Inferior parietal cortex (tissue), 1 donor: ENCODE results near the gene NR6A1.

Experiments used
- DNase-seq: peaks from one replicate; pipeline ENCODE4 v3.0.0-alpha.2; 2016; ENCODE audit errors: extremely low spot score

NR6A1 gene

DNA sequence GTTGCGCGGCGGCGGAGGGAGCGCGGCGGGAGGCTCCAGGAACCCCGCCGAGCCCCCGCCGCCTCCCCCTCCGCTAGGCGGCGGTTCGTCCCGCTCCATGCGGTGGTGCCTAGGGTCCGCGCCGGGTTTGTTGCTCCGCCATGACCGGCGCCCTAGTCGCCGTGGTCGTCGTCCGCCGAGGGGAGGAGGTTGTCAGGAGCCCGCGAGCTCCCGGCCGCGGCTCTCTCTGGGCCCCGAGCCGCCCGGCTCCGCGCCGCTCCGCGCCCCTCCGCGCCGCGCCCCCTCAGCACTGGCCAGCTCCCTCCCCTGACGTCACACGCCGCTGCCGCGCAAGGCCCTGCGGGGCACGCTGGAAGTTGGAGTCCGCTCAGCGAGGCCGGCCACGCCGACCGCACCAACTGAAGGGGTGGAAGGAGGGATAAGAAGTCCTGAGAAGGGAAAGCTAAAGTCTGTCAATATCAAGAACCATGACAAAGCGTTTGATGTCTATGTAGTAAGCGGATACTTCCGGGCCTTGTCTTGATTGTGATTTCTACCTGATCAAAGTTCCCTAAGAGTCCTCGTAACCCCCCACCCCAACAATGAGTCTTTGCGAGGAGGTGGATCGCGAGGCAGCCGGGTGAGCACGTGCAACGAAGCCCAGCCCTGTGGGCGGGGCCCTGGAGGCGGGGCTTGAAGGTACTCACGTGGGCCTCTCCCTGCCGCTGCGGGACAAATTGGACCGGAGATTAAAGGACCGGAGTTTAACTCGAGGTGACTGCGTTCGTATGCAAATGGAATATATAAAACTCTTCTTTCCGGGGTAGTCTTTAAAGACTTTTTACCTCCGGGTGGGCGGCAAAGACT is at the start of gene NR6A1:
Gene NR6A1, minus strand, starts transcription at position 291 of the 846 bp plus-strand sequence.
- peak; percentile 94 for DNase-seq

DNA sequence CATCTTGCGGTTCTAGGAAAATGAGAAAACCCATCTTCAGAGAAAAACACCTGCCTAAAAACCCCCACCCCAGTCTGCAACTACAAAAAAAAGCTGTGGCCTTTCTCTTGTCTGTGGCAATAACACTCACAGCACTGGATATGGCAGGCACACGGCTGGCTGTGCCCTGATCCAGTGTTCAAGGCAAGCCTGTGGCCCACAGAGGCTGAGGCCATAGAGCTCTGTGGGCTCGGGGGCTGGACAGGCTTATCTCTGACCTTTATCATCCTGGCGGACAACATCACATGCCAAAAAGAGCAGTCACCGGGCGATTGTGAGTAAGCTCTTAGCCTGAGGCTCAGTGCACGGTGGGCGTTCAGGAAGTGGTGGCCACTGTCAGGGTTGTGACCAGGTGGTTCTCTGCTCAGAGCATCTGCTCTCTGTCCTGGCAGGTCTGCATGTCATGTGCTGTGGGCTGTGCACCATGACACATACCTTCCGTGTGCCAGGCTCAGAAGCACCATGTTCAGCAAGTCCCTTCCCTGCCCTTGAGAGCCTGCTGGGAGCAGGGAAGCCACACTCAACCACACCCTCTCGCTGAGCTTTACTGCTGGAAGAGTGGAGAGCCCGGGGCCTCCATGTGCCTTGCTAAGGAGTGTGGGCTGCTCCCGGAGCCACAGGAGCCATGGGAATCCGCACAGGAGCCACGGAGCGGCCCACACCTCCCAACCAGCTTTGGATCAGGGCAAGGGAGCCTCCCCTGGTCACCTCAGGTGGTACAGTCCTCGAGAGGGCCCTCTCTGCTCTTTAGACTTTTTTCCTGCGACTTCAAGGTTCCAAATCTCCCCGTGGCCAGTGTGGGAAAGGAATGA is 47.5 kb upstream of the NR6A1 start:
- no peak for DNase-seq

DNA sequence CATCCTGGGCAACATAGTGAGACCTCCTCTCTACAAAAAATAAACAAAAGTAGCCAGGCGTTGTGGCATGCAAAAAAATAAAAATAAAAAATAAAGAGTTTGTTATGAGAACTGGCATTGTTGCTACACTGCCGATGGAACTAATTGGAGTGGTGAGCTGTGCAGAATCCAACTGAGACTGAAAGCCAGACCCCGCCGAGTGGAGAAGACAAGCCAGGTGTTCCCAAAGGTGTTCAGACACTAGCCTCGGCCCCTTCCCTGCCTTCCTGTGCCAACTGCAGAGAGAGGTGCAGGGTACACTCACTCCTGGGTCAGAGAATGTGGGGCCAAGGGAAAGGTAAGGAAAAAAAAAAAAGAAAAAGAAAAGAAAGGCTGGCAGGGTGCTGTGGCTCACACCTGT is 44.5 kb upstream of the NR6A1 start:
- no peak for DNase-seq

DNA sequence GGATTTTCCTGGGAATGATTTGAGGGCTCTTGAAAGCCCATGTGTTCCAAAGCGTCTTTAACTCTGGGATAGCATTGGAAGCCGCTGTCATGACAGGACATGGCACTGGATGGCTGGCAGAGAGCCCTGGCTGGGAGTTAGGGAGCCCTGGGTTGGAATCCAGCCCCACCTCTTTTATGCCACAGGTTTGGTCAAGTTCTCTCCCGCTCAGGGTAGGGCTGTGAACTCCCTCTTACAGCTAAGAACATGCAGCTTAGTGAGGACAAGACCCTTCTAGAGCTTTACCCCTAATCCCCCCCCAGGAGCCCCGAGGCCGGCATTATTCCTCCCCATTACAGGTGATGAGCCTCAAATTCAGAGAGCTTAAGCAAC is 43.0 kb upstream of the NR6A1 start:
- no peak for DNase-seq

DNA sequence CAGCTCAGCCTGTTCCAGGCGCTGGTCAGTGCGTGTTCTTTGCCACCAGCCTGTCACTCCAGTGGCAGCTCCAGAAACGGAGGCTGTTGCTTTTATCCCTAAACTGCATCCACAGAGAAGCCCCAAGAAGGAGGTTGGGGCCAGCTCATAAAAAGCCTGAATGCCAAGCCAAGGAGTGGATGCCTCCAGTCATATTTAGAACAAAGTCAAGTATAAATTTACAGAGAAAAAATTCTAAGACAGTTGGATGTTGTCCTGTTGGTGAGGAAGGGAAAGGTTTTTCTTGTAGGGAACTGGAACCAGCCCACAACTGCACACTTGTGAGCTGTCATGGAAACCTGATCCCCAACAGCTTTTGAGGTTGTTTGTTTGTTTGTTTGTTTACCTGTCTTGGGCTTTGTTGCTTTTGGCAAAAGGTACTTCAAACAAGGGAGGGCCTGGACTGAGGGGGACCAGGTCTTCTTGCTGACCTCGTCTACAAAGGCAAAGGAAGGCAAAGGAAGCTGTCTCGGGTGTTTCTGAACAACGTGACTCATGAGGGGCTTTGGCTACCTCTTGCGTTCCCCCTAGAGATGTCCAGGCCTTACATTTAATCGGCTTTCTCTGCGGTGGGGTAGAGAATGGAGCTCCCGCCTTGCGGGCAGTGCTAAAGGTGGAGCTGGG is 42.5 kb upstream of the NR6A1 start:
- DNase-seq: no peak

DNA sequence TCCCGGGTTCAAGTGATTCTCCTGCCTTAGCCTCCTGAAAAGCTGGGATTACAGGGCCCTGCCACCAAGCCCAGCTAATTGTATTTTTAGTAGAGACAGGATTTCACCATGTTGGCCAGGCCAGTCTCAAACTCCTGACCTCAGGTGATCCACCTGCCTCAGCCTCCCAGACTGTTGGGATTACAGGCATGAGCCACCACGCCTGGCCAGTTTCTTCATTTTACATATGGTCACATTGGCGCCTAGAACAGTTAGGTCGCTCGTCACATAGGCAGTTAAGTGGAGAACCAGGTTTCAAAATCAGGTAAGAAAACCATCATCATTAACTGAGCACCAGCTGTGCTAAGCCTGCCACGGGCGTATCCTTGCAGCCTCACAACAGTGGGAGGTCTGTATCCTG is 41.9 kb upstream of the NR6A1 start:
- DNase-seq: no peak

DNA sequence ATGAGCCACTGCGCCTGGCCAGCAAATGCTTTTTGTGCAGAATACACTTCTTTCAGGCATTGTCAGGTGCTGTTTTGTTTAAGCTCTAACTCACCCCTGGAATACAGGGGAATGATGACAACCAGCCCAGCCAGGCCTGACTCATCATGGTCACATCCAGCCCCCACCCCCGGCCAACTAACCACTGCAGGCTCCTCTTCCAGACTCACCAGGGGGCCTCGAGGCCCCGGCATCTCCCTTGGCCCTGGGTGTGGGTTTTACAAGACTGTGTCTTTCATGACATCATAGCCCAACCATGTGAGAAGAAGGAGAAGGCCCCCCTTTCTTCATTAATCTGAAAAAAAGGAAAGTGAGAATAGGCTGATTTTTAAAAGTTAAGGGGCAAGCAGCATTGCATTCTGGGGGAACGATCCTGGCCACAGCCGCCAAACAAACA is 41.3 kb upstream of the NR6A1 start:
- no peak for DNase-seq

DNA sequence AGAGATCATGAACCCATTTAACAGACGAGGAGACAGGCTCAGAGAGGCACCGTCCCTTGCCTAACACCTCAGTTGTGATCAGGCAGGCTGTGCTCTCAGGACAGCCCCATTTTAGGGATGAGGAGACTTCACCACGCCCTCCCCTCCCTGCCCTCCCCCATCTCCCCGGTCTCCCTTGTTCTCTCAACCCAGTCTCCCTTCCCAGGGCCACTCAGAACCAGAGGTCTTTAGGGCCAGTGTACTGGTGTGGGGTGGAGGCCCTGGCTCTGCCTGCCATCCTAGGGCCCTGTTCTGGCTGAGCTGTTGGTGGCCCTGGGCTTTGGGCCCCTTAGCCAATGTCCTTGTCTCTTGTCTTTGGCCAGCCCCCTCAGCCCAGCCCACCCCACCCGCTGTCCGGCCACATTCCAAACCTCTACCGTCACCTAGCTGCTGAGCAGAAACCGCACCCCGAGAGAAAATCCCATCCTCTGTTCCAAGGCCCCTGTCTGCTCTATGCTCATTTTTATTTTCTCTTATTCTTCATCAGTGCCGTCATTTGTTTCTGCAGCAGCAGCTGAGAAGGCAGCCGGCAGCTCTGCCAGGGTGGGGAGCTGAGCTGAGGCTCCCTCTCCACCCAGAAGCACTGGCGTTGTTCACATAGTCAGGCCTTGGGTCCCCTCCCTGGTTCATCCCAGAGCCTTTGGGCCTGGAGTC is 39.7 kb upstream of the NR6A1 start:
- no peak for DNase-seq

DNA sequence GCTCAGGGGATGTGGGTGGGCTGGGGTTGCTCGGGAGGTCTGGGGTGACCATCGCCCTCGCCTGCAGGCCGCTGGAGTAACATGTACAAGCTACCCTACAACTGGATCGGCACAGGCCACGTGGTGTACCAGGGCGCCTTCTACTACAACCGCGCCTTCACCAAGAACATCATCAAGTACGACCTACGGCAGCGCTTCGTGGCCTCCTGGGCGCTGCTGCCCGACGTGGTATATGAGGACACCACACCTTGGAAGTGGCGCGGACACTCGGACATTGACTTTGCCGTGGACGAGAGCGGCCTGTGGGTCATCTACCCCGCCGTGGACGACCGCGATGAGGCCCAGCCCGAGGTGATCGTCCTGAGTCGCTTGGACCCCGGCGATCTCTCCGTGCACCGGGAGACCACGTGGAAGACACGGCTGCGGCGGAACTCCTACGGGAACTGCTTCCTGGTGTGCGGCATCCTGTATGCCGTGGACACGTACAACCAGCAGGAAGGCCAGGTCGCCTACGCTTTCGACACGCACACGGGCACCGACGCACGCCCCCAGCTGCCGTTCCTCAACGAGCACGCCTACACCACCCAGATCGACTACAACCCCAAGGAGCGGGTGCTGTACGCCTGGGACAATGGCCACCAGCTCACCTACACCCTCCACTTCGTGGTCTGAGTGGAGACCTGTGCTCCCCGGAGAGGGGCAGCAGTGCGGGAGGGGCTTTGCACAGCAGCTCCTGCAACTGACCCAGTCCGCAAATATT is 38.8 kb upstream of the NR6A1 start:
- no peak for DNase-seq

DNA sequence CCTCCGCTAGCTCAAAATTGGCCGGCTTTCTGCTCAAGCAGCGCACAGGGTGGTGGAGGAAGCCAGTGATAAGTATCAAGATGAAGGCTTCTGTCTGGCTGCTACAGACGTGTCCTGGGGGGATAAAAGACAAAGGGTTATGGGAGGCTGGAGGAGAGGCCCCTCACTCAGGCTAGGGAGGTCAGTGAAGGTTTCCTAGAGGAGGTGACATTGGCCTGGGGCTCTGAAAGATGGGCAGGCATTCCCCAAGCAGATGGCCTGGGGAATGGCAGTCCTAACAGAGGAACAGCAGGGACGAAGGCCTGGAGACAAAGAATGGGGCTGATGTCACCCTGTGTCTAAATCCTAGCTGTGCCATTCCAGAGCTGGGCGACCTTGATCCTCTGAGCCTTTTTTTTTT is 38.1 kb upstream of the NR6A1 start:
- DNase-seq: no peak

DNA sequence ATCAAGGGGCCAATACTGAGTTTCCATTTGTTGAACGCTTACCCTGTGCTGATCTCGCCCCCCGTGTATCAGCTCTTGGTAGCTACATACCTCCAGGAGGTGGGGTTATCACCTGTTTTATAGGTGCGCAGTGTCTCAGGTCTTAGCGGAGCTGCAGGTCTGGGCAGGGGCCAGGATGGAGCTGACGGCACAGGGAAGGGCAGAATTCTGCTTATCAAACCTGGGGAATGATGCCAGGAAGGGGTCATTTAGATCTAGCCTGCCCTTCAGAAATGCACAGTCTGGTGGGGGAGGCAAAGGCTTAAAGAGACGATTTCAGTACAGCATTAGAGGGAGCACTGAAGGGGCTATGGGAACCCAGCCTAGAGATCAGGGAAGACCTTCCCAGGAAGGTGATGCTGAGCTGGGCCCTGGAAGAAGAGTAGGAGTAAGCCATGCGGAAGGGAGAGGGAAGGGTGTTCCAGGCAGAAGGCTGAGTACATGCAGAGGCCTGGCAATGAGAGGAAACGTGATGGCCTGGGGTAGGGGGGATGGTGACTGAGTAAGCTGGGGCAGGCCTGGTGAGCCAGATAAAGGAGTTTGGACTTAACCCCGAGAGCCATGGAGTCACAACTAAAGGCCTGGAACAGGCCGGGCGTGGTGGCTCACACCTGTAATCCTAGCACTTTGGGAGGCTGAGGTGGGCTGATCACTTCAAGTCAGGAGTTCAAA is 37.3 kb upstream of the NR6A1 start:
- no peak for DNase-seq

DNA sequence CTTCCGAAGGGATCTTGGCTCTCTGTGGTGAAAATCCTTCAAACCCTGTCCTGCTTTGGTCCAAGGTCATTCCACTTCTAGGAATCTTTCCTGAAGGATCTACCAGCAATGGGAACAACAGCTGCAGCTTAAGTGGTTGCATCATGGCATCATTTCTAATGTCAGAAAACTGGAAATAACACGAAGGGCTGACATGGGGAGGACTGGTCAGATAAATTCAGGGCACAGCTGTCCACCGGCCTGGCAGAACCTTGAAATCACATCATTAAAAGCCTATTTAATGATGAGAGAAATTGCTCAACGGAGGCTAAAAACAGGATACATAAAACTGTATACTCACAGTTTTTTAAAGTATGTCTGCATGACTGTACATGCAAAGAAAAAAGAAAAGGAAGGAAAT is 34.1 kb upstream of the NR6A1 start:
- DNase-seq: no peak

DNA sequence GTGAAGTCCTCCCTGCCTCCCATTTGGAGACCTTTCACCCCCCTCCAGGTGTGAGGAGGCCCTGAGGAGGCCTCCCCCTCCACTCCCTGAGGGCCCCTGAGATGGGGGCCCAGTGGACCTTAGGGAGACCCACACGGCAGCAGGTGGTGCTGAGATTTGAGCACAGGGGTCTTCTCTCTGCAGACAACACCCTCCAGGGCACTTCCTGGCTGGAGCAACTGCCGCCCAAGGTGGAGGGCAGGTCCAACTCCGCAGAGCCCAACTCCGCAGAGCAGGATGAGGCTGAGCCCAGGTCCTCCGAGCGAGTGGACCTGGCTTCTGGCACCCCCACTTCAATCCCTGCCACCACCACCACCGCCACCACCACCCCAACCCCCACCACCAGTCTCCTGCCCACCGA is 32.8 kb upstream of the NR6A1 start:
- no peak for DNase-seq

DNA sequence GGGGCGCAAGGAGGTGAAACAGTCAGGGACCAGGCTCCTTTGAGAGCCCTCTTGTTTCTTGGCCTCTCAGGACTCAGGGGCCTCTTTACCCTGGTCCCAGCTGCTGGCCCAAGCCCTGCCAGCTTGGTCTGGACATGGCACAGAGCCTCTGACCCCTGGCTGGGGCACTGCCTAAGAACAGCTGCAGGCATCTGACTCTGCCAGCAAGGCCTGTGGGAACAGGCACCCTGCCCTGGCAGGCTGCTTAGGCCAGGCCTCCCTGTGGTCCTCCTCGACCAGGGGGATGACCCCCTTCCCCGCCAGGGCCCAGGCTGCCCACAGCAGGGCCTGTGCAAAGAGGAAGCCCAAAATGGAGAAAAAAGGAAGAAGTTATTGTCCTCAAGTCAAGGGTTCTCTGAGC is 31.3 kb upstream of the NR6A1 start:
- DNase-seq: no peak

DNA sequence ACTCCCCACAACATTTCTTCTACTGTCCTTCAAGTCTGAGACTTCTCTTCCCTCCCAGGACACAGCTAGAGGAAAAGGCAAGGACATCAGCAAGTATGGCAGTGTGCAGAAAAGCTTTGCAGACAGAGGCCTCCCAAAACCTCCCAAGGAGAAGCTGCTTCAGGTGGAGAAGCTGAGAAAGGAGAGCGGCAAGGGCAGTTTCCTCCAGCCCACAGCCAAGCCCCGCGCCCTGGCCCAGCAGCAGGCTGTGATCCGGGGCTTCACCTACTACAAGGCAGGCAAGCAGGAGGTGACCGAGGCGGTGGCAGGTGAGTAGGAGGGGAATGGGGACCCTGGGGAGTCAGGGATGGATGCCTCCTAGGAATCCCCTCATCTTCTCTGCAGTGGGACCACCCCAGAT is 30.2 kb upstream of the NR6A1 start:
- no peak for DNase-seq

DNA sequence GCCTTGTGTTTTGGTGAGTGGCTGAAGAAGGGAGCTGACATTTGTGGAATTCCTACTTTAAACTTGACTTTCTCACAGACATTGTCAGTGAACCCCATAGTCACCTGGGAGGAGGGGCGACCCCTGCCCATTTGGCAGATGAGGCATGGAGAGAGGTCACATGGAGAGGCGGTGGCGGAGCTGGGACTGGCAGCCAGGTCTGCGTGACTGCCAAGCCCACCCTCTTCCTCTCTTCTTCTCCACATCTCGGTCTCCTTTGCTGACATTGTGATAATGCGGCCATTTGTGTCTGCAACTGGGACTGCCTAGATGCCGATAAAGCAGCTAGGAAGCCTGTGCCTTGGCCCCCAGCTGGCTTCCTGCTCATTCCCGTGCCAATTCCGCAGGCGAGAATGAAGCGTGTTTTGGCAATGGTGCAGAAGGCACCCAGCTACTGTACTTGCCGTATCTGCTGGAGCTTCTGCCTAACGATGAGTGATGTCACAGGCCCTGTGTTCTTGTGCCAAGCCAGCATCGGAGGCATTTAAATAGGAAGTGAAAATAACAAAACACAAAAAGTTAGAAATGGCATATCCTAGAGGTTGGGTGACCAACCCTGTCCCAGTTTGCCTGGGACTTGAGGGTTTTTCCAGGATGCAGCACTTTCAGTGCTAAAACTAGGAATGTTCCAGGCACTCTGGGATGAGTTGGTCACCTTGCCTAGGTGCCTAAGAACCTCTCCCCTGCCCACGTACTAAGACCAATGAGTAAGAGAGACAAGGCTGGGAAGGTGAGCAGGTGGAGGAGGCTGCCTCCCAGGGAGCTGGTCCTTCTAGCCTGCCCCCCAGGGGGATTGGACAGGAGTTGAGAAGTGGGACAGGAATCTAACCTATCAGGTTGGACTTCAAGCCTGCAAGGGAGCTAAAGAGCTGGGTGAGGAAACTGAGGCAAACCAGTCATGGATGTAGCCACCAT is 29.5 kb upstream of the NR6A1 start:
- peak; percentile 20 for DNase-seq

DNA sequence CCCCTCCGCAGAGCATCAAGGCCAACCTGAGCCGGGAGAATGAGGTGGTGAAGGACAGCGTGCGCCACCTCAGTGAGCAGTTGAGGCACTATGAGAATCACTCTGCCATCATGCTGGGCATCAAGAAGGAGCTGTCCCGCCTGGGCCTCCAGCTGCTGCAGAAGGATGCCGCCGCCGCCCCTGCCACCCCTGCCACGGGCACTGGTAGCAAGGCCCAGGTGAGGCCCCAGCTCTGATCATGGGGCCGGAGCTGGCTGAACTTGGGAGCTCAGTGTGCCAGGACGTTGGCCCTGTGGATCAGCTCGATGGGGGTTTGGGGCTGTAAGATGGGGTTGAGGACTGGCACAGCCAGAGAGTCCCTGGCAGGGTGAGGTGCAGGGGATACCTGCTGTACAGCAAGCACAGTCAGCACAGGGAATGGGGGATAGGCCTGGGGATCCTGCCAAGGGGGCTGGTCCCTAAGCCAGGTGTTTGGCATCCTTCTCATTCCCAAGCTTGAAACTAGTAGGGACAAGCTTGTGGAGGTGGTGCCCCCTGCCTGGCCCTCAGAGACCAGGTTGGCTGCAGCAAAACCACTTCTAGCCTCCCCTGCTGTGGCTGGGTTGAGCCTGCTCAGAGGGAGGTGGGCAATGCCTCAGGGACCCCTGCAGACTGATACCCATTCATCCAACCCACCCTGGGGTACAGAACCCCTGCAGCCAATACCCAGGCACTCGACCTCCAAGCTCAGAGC is 28.3 kb upstream of the NR6A1 start:
- no peak for DNase-seq

DNA sequence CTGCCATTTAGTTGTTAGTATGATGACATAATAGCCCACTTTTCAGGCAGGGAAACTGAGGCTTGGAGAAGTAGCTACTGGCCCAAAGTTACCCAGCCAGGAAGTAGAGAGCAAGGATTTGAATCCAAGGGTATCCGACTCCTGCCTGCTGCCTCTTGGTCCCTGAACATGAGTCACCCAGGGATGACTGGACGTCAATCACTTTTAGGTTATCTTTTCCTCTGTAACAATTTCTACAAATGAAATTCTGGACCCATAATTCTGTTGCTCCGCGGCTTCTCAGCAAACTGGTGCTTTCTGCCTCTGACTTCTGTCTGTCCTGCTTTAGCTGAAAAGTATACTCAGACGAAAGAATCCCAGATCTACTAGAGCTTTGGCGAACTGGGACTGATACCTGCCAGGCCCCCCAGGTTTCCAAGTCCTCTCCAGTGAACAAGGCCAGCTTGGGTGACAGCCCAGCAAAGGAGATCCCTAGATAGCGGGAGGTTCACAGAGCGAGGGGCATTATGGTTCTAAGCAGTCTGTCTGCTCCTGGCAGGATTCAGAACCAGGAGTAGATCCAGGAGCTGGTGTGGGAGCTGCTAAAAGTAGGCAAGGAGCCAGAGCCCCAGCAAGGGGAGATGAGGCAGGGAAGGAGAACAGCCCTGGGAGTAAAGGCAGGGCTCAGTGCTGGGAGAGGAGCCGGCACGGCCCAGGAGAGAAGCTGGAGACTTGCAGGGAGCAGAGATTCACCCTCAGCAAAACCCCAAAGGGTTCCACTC is 26.4 kb upstream of the NR6A1 start:
- no peak for DNase-seq
